Embryonic facial prominence (tissue), 1 donor: ENCODE results near the gene VNN1.

Source experiments
- DNase-seq: peaks from one replicate; pipeline ENCODE4 v3.0.0-alpha.2; 2016; ENCODE audit errors: extremely low spot score

VNN1 gene, protein sequence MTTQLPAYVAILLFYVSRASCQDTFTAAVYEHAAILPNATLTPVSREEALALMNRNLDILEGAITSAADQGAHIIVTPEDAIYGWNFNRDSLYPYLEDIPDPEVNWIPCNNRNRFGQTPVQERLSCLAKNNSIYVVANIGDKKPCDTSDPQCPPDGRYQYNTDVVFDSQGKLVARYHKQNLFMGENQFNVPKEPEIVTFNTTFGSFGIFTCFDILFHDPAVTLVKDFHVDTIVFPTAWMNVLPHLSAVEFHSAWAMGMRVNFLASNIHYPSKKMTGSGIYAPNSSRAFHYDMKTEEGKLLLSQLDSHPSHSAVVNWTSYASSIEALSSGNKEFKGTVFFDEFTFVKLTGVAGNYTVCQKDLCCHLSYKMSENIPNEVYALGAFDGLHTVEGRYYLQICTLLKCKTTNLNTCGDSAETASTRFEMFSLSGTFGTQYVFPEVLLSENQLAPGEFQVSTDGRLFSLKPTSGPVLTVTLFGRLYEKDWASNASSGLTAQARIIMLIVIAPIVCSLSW

DNA sequence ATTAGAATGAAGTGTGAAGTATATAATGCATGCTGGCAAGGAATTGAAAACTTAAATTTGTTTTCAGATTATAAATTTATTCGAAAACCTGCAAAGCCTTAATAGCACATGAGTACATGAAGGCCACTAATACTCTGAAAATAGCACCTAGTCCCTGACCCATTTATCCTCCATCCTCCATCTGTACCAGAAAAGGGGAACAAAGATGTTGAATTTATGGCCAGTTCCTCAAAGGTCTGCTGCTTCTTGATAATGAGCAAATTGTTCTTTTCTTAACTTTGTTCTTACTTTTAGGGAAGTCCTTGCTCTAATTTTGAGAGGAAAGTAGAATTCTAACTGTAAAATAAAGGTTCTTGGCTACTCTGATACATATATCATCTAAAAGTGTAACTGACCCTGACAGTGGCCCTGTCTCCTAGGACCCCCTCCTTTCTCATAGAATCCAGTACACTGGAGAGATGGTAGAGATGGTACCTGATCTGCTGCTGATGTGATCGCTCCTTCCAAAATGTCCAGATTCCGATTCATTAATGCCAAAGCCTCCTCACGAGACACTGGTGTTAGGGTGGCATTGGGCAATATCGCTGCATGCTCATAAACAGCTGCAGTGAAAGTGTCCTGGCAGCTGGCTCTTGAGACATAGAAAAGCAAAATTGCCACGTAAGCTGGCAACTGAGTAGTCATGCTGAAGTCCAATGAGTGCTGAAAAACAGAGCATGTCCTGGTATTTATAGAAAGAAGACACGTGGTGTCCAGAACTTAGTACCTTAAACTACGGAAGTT, at the start of gene VNN1:
TSS of gene VNN1 (minus strand) at position 704 of the 783 bp plus-strand sequence. CDS start at position 684, 20 bp downstream.
- DNase-seq, result no peak

DNA sequence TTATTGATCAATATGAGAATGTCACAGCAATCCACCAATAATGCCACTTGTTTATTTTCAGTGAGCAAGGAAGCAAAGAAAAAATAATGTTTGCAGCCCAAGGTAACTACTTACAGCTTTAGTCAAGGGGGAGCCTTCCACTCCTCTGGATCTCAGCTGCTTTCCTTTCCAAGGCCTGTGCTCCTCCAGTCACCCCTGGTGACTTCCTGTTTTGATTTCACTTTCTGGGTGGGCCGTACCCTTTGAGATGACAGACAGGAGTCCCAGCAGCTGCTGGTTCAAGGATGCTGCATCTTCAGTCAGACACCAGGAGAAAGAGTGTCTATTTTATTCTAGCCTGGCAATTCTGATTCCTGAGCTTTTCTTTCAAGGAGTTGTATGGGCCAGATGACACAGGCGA, 49.4 kb upstream of the VNN1 start:
- no peak for DNase-seq

- no peak for DNase-seq
Observed at GRCh38 chr6:132760256-132760655, 46.4 kb upstream of the VNN1 start.

GRCh38 chr6:132758689-132759088, 44.8 kb upstream of the VNN1 start:
- no peak for DNase-seq

GRCh38 chr6:132752255-132752654, 38.4 kb upstream of the VNN1 start:
- DNase-seq, result no peak

GRCh38 chr6:132751828-132752227, 38.0 kb upstream of the VNN1 start:
- no peak for DNase-seq

GRCh38 chr6:132751306-132751705, 37.5 kb upstream of the VNN1 start:
- DNase-seq, result no peak

DNA sequence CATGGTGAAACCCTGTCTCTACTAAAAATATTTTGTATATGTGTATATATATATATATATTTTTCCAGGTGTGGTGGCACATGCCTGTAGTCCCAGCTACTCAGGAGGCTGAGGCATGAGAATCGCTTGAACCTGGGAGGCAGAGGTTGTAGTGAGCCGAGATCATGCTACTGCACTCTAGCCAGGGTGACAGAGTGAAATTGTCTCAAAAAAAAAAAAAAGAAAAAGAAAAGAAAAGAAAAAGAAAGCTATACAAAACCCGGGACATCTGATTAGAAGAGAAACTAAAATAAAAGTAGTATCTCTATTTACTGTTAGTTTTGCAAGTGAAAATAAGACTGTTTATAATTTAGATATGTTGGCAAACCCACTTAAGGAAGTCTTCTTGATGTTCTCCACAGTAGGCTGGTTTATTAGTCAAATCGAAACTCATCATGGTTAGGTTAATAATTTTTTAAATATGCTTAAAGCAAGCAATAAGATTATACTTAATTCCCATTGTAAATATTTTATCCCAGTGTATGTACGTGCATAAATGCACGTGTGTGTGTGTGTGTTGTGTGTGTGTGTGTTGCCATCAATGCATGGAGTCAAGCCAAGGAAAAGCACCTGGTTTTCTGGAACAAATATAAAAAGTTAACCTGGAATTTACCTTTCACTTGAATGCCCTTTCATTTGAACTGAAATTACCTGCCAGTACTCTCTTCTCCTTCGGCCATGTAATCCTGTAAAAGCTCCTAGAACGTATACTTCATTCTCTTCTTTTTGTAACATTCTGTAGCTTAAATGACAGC, 36.8 kb upstream of the VNN1 start:
- DNase-seq, result no peak

DNA sequence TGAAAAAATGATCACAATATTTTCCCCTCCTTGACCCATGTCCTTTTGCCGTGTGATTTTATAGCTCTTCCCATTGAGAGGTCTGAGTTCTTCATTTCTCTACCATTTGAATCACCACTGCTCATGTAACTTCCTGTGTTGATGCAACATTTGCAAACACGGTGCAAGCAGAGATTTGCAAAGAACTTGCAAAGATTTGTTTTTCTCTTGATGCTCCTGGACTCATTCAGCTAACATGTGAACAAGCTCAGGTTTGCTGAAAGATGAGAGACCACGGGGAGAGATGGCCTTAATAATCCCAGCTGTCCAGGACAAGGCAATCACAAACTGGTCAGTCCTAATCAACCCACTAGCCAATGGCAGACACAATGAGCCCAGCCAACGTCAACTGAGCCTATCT, 35.3 kb upstream of the VNN1 start:
- DNase-seq, result no peak

- DNase-seq, result no peak
Observed at GRCh38 chr6:132748446-132748845, 34.6 kb upstream of the VNN1 start.

- DNase-seq, result no peak
Observed at GRCh38 chr6:132746048-132746447, 32.2 kb upstream of the VNN1 start.

DNA sequence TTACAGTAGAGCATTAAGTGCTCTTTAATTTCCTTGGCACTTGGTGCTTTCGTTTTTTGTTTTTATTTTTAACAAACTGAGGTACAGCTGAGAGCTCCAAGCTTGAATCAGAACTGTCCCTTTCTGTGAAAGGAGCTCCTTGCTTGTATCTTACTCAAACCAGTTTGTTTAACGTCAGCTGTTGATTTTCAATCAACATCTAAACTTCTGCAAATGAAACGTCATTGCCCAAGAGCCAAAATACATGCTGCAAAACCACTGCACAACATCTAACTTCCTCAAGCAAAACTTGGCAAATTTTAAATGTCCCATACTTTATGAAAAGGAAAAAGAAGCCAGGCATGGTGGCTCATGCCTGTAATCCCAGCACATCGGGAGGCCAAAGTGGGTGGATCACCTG, 28.6 kb upstream of the VNN1 start:
- DNase-seq, result no peak

- no peak for DNase-seq
Observed at GRCh38 chr6:132741281-132741680, 27.4 kb upstream of the VNN1 start.

DNA sequence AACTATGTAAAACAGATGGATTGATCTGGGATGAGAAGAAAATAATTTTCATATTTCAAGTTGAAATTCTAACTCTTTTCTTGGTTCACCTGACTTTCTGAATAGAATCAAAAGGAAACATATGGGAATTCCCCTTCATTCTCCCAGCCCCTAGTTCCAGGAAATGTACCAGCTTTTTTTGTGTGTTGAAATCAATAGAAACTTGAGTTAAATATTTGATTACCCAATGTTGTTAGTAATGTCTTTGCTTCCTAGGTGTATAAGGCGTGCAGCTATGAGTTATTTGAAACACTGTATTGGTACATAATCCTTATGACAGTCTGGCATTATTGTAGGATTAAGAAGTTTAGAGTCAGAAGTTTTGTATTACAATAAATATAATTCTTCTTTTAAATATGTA, 22.4 kb upstream of the VNN1 start:
- DNase-seq, result no peak

DNA sequence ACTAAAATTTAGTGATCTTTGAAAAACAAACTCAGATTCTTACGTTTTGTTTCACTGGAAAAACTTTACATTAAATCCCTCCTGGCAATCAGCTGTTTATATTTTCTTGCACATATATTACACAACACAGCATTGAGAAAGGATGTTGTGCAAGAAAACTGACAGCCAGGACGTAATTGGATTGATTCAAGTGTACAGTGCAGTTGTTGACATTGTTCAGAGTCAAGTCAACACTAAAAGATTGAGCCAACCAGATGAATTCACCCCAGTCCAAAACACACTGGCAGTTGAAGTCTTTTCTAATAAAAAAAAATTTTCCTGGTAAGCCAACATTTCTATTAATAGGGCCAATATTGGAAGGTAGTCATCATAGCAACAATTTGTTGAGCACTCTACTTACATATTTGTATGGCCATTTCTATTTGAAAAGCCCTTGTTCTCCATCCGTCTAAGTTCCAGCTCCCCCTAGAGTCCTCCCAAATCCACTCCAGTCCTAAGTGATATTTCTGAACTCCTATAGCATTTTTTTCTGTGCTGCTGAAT, 20.9 kb upstream of the VNN1 start:
- no peak for DNase-seq

DNA sequence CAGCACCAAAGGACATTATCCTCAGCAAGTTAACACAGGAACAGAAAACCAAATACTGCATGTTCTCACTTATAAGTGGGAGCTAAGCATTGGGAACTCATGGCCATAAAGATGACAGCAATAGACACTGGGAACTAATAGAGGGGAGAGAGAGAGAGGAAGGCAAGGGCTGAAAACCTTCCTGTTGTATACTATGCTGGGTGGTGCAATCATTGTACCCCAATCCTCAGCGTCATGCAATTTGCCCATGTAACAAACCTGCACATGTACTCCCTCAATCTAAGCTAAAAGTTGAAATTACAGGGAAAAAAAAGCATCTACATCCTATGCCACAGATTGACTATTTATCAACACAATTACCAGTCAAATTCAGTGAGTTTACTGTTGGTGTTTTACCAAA, 20.0 kb upstream of the VNN1 start:
- no peak for DNase-seq

GRCh38 chr6:132733283-132733682, 19.4 kb upstream of the VNN1 start:
- DNase-seq, result no peak

DNA sequence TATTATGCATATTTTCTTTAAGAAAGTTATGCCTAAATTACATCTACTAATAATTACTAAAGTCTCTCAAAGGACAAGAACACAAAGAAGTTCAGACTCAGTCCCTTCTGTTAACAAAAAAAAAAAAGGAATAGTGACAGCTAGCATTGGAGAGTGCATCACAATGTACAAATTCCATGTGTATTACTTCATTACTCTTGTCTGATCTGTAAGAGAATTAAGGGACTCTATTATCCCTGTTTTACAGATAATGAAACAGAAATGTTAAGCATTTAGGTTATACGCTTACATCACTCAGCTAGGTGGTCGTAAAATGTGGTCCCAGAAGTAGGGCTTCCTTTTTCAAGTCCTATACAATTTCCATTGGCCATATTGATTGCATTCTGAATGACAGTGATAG, 17.2 kb upstream of the VNN1 start:
- no peak for DNase-seq

GRCh38 chr6:132730560-132730959, 16.7 kb upstream of the VNN1 start:
- no peak for DNase-seq

DNA sequence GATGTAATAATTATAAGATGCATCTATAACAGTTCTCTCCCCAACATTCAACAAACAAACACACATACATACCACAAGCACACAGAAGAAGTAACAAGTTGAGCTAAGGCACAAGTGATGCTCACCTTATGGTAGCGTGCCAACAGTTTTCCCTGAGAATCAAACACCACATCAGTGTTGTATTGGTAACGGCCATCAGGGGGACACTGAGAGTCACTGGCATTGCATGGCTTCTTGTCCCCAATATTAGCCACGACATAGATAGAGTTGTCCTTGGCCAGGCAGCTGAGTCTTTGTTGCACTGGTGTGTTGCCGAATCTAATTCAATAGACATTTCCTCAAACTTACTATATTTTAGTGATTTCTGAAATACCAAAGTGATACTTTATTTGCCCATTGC, 14.8 kb upstream of the VNN1 start:
- no peak for DNase-seq

DNA sequence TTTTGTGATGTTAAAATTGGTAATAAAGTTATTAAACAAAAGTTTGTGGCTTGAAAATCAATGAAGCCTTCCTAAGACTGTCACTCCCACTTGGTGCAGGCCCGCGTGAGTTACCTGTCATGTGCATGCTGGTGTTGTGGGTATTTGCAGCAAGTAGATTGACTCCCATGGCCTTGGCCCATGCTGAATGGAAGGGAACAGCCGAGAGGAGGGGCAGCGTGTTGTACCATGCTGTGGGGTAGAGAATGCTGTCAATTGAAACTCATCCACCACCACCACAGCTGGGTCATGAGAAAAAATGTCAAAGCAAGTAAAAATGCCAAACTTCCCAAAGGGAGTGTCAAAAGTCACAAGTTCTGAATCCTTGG, 12.7 kb upstream of the VNN1 start:
- DNase-seq, result no peak
